NT2/D1 (cell line): Measurements from ENCODE around the gene SMAD5.

Source experiments
- YY1 ChIP-seq: IDR thresholded peaks from 2 replicates; pipeline ENCODE4 v1.6.1; 2011; ENCODE audit not compliant: insufficient read length, insufficient read depth
- ZNF274 ChIP-seq: IDR thresholded peaks from 2 replicates; pipeline ENCODE4 v1.6.1; 2011; ENCODE audit warnings: mild to moderate bottlenecking, low read depth, low read length

GRCh38 chr5:136094913-136095641 is 37.6 kb upstream of the SMAD5 start:
- TF ChIP-seq YY1 (no peak), ZNF274 (no peak)
